HUDEP-2 (cell line): Measurements from ENCODE around the gene MATN3.

Experiments used
- DNase-seq, 76 experiments: peaks; one replicate each; lab custom pipeline; 2025; ENCODE audit not compliant: unreplicated experiment in 76 of 76; lab: John Stamatoyannopoulos, UW

The MATN3 gene

DNA sequence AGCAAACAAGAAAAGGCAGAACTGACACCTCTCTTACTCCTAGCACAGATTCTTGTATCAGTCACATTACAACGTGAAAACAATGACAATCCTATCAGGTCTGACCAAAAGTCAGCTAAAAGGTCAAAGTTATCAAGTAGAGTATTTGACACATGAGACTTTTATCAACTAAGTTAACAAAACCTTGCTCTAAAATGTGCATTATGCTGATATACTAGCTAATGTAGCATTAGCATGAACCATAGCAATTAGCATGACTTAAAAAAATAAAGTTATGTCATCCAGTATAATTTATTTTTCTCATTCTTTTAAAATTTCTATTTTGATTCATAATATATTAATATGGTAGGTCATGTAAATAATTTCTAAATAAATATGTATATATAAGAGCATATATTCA lies 69.3 kb downstream of the MATN3 start:
- peak in 2 of 76 experiments; percentile 4 to 10 for DNase-seq

DNA sequence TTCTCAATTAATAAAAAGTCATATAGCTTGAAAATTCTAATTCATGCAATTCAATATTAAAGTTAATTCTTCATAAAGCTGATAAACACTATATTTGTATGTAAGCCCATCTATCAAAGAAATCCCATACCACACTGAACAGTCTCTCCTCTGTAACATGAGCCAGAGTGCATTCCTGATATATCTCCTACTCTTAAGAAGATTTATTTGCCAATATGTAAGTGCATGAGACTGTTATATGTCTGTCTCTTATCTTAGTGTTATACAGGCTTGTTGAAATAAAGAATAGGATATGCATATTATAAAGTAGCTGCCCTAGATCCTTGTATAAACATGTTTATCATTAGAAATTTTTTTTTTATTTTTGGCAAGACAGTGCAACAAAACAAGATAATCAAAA lies 70.3 kb downstream of the MATN3 start:
- no peak for DNase-seq
